Stimulated activated CD8-positive, alpha-beta memory T cell treated with anti-CD3 and anti-CD28 coated beads, Interleukin-7, amount 100 ng/mL, for 1 hour (primary cell): Measurements from ENCODE around the gene ANTXR2.
"Not testable (repeated sequence)": the region's sequence is repeated elsewhere in the genome, so short reads cannot be mapped to it uniquely, and the experiment has no call there.

Experiments used
- DNase-seq, 2 donors: peaks; one replicate each; pipeline ENCODE4 v3.0.0-alpha.2; 2020; ENCODE audit warnings: low read depth in 2 of 2

ANTXR2 gene

GRCh38 chr4:80024335-80024734 is 48.7 kb downstream of the ANTXR2 start:
- no peak for DNase-seq

- no peak for DNase-seq
These were observed 50.7 kb downstream of the ANTXR2 start for GRCh38 chr4:80022282-80022681.

GRCh38 chr4:80017125-80017854 is 55.7 kb downstream of the ANTXR2 start:
- no peak for DNase-seq

GRCh38 chr4:80016506-80016905 is 56.5 kb downstream of the ANTXR2 start:
- DNase-seq: no peak

- no peak for DNase-seq
These were observed 57.4 kb downstream of the ANTXR2 start for GRCh38 chr4:80015407-80016189.

GRCh38 chr4:80014531-80014930 is 58.5 kb downstream of the ANTXR2 start:
- DNase-seq: no peak

- no peak for DNase-seq
These were observed 60.7 kb downstream of the ANTXR2 start for GRCh38 chr4:80012291-80012690.

GRCh38 chr4:80011636-80012236 is 61.3 kb downstream of the ANTXR2 start:
- no peak for DNase-seq

- DNase-seq: no peak
These were observed 62.7 kb downstream of the ANTXR2 start for GRCh38 chr4:80010316-80010715.

- no peak for DNase-seq
These were observed 63.2 kb downstream of the ANTXR2 start for GRCh38 chr4:80009806-80010205.

GRCh38 chr4:80008971-80009370 is 64.1 kb downstream of the ANTXR2 start:
- no peak for DNase-seq

- no peak for DNase-seq
These were observed 64.7 kb downstream of the ANTXR2 start for GRCh38 chr4:80008351-80008750.

GRCh38 chr4:80007745-80008149 is 65.3 kb downstream of the ANTXR2 start:
- DNase-seq: no peak

GRCh38 chr4:80006935-80007744 is 65.9 kb downstream of the ANTXR2 start:
- DNase-seq: no peak

- DNase-seq: no peak
These were observed 67.2 kb downstream of the ANTXR2 start for GRCh38 chr4:80005863-80006262.

- DNase-seq: no peak
These were observed 68.7 kb downstream of the ANTXR2 start for GRCh38 chr4:80004319-80004718.

- not testable (repeated sequence) for DNase-seq
These were observed 70.5 kb downstream of the ANTXR2 start for GRCh38 chr4:80002559-80002958.

- DNase-seq: not testable (repeated sequence)
These were observed 74.0 kb downstream of the ANTXR2 start for GRCh38 chr4:79999048-79999447.

GRCh38 chr4:79998201-79998600 is 74.8 kb downstream of the ANTXR2 start:
- no peak for DNase-seq

- DNase-seq: no peak
These were observed 76.2 kb downstream of the ANTXR2 start for GRCh38 chr4:79996851-79997250.

GRCh38 chr4:79993476-79993875 is 79.6 kb downstream of the ANTXR2 start:
- DNase-seq: no peak

GRCh38 chr4:79991601-79992000 is 81.4 kb downstream of the ANTXR2 start:
- no peak for DNase-seq
